SK-N-SH (cell line): Measurements from ENCODE around the gene SLC2A1. TPM values are rescaled to one million over a fixed set of nuclear protein-coding genes. Genes with fewer than 3 reads are reported as not detected.

Experiments
- CTCF ChIA-PET: fragments of 300-600, 350-600 bp; formaldehyde crosslinking; extraction: SDS; loops from one replicate; lab custom pipeline; 2021; lab: Yijun Ruan, JAX
- POLR2A ChIA-PET: fragments of 350-600 bp; sonication (Branson Sonifier 250); formaldehyde crosslinking; extraction: SDS; loops from one replicate; lab custom pipeline; 2020; ENCODE audit warnings: antibody characterized with exemption, inconsistent platforms; lab: Yijun Ruan, JAX
- DNase-seq: peaks from one replicate; pipeline ENCODE4 v3.0.0; 2012
- H2AFZ ChIP-seq: fragments of 200-600 bp; sonication (generic); 2 replicates; pipeline ENCODE4 v1.8.1; 2016; ENCODE audit warnings: antibody characterized with exemption, mild to moderate bottlenecking, low read depth
- H3F3A ChIP-seq: fragments of 200-600 bp; sonication (generic); replicated peaks from 2 replicates; pipeline ENCODE3; 2016; ENCODE audit warnings: antibody characterized with exemption, mild to moderate bottlenecking; ENCODE audit not compliant: insufficient read depth
- H3K27ac ChIP-seq, 2 experiments: fragments of 200-500 bp in 1 of 2; fragments of 200-600 bp in 1 of 2; sonication (Bioruptor generic) in 1 of 2; sonication (generic), shearing (Covaris generic) in 1 of 2; 2 replicates each; pipeline versions ENCODE4 v1.5.1 to v1.6.1; 2014 to 2016; ENCODE audit warnings: low read depth in 2 of 2, inconsistent platforms in 1 of 2, low read length in 1 of 2, mild to moderate bottlenecking in 1 of 2, mixed read lengths in 1 of 2
- H3K27me3 ChIP-seq: fragments of 200-600 bp; sonication (generic), shearing (Covaris generic); 2 replicates; pipeline ENCODE4 v1.6.1; 2016; ENCODE audit warnings: mixed run types; ENCODE audit not compliant: insufficient read depth
- H3K36me3 ChIP-seq, 2 experiments: fragments of 200-500 bp in 1 of 2; fragments of 200-600 bp in 1 of 2; sonication (Bioruptor generic) in 1 of 2; sonication (generic) in 1 of 2; replicated peaks in 1 of 2; 2 replicates each; pipeline versions ENCODE3 to v1.5.1; 2014 to 2016; ENCODE audit warnings: low read length in 1 of 2, mild to moderate bottlenecking in 1 of 2; ENCODE audit not compliant: insufficient read depth in 2 of 2, control insufficient read depth in 1 of 2
- H3K4me1 ChIP-seq, 2 experiments: fragments of 200-500 bp in 1 of 2; fragments of 200-600 bp in 1 of 2; sonication (Bioruptor generic) in 1 of 2; sonication (generic), shearing (Covaris generic) in 1 of 2; 2 replicates each; pipeline versions ENCODE4 v1.5.1 to v1.6.1; 2014 to 2016; ENCODE audit warnings: low read depth in 1 of 2, low read length in 1 of 2, mixed run types in 1 of 2; ENCODE audit not compliant: insufficient read depth in 2 of 2, control insufficient read depth in 1 of 2
- H3K4me2 ChIP-seq: fragments of 200-600 bp; sonication (generic), shearing (Covaris generic); 2 replicates; pipeline ENCODE4 v1.6.1; 2017; ENCODE audit warnings: mixed run types
- H3K4me3 ChIP-seq, 2 experiments: fragments of 200-500 bp in 1 of 2; fragments of 200-600 bp in 1 of 2; sonication (Bioruptor generic) in 1 of 2; sonication (generic), shearing (Covaris generic) in 1 of 2; 2 replicates each; pipeline versions ENCODE4 v1.5.1 to v1.8.1; 2014 to 2016; ENCODE audit warnings: low read depth in 2 of 2, inconsistent platforms in 1 of 2, low read length in 1 of 2, mild to moderate bottlenecking in 1 of 2, mixed read lengths in 1 of 2, moderate library complexity in 1 of 2
- H3K79me2 ChIP-seq: fragments of 200-600 bp; sonication (generic); 2 replicates; pipeline ENCODE4 v1.8.1; 2017; ENCODE audit warnings: mild to moderate bottlenecking; ENCODE audit not compliant: insufficient read depth
- H3K9ac ChIP-seq: fragments of 200-600 bp; sonication (generic); 2 replicates; pipeline ENCODE4 v1.6.1; 2017; ENCODE audit warnings: mixed run types
- H3K9me2 ChIP-seq: fragments of 200-600 bp; sonication (generic); 2 replicates; pipeline ENCODE4 v1.6.1; 2017; ENCODE audit warnings: mixed run types
- H3K9me3 ChIP-seq: fragments of 200-600 bp; sonication (generic); 2 replicates; pipeline ENCODE4 v1.6.1; 2017; ENCODE audit warnings: mixed run types, mild to moderate bottlenecking, moderate library complexity
- H4K20me1 ChIP-seq: fragments of 200-600 bp; sonication (generic); 2 replicates; pipeline ENCODE4 v1.6.1; 2017; ENCODE audit warnings: mild to moderate bottlenecking, mixed run types; ENCODE audit not compliant: insufficient read depth
- ELF1 ChIP-seq: IDR thresholded peaks from 2 replicates; pipeline ENCODE4 v1.4.0; 2012
- EZH2phosphoT487 ChIP-seq: fragments of 200-600 bp; sonication (generic); IDR thresholded peaks from 2 replicates; pipeline ENCODE4 v1.6.1; 2017; ENCODE audit warnings: low read depth, mixed run types, mild to moderate bottlenecking, antibody characterized with exemption, moderate library complexity, borderline replicate concordance
- GABPA ChIP-seq: IDR thresholded peaks from 2 replicates; pipeline ENCODE4 v1.4.0; 2012; ENCODE audit warnings: low read depth, mild to moderate bottlenecking
- IRF3 ChIP-seq: fragments of 150-350 bp; IDR thresholded peaks from 2 replicates; pipeline ENCODE4 v1.6.1; 2016; ENCODE audit warnings: mild to moderate bottlenecking, low read depth, low read length
- JUND ChIP-seq: IDR thresholded peaks from 2 replicates; pipeline ENCODE4 v1.4.0; 2012
- MAX ChIP-seq: IDR thresholded peaks from 2 replicates; pipeline ENCODE4 v1.4.0; 2012; ENCODE audit warnings: low read depth
- MEF2A ChIP-seq: IDR thresholded peaks from 2 replicates; pipeline ENCODE4 v1.4.0; 2012; ENCODE audit warnings: low read depth, borderline replicate concordance
- MXI1 ChIP-seq: IDR thresholded peaks from 2 replicates; pipeline ENCODE4 v1.6.1; 2012; ENCODE audit warnings: mild to moderate bottlenecking, low read depth, low read length, improper control_type of control experiment
- NFIC ChIP-seq: IDR thresholded peaks from 2 replicates; pipeline ENCODE4 v1.4.0; 2012; ENCODE audit warnings: borderline replicate concordance
- NRF1 ChIP-seq: IDR thresholded peaks from 2 replicates; pipeline ENCODE4 v1.6.1; 2012; ENCODE audit warnings: low read depth, mild to moderate bottlenecking, low read length
- POLR2AphosphoS5 ChIP-seq: IDR thresholded peaks from 2 replicates; pipeline ENCODE4 v1.6.1; 2012; ENCODE audit warnings: low read depth, low read length
- REST ChIP-seq: IDR thresholded peaks from 2 replicates; pipeline ENCODE4 v1.6.1; 2012; ENCODE audit warnings: mild to moderate bottlenecking, low read depth, low read length, moderate library complexity
- RFX5 ChIP-seq: IDR thresholded peaks from 2 replicates; pipeline ENCODE4 v1.6.1; 2012; ENCODE audit warnings: mild to moderate bottlenecking, improper control_type of control experiment, low read length
- RXRA ChIP-seq: IDR thresholded peaks from 2 replicates; pipeline ENCODE4 v1.4.0; 2012; ENCODE audit warnings: low read depth, mild to moderate bottlenecking, borderline replicate concordance
- SIN3A ChIP-seq: IDR thresholded peaks from 2 replicates; pipeline ENCODE4 v1.6.1; 2012; ENCODE audit warnings: low read depth, mild to moderate bottlenecking, low read length, moderate library complexity, borderline replicate concordance
- TAF1 ChIP-seq: IDR thresholded peaks from 2 replicates; pipeline ENCODE4 v1.6.1; 2012; ENCODE audit warnings: low read depth, mild to moderate bottlenecking, low read length, moderate library complexity, borderline replicate concordance
- TCF12 ChIP-seq: IDR thresholded peaks from 2 replicates; pipeline ENCODE4 v1.4.0; 2012
- YY1 ChIP-seq: IDR thresholded peaks from 2 replicates; pipeline ENCODE4 v1.4.0; 2012; ENCODE audit warnings: low read depth, mild to moderate bottlenecking
- WGBS: methylation state at CpG from one replicate; pipeline ENCODE4 v1.1.6; 2017; ENCODE audit warnings: low lambda C conversion rate; 5-methylcytosine and 5-hydroxymethylcytosine counted together
- polyA plus RNA-seq, 3 experiments: library from polyadenylated mRNA; depleted of rRNA; stranded (reverse); fragments of >200 nt; gene quantifications; 2 replicates each; pipeline ENCODE4 v1.2.3, GENCODE V29; 2012
- TF ChIP-seq, protein P1 (sequence below): fragments of 150-350 bp; IDR thresholded peaks from 2 replicates; pipeline ENCODE4 v1.6.1; 2017; ENCODE audit warnings: antibody characterized with exemption, low read length, low read depth, borderline replicate concordance
- TF ChIP-seq, protein P2 (sequence below): IDR thresholded peaks from 2 replicates; pipeline ENCODE4; 2012
- TF ChIP-seq, protein P3 (sequence below): fragments of 200-600 bp; sonication (generic); IDR thresholded peaks from 2 replicates; pipeline ENCODE4 v1.6.1; 2017; ENCODE audit warnings: antibody characterized with exemption, mild to moderate bottlenecking, moderate library complexity

The SLC2A1 gene
- polyA plus RNA-seq, 1 of the 3 experiments (the other 2 are of a cell fraction), result 63.8 TPM

DNA sequence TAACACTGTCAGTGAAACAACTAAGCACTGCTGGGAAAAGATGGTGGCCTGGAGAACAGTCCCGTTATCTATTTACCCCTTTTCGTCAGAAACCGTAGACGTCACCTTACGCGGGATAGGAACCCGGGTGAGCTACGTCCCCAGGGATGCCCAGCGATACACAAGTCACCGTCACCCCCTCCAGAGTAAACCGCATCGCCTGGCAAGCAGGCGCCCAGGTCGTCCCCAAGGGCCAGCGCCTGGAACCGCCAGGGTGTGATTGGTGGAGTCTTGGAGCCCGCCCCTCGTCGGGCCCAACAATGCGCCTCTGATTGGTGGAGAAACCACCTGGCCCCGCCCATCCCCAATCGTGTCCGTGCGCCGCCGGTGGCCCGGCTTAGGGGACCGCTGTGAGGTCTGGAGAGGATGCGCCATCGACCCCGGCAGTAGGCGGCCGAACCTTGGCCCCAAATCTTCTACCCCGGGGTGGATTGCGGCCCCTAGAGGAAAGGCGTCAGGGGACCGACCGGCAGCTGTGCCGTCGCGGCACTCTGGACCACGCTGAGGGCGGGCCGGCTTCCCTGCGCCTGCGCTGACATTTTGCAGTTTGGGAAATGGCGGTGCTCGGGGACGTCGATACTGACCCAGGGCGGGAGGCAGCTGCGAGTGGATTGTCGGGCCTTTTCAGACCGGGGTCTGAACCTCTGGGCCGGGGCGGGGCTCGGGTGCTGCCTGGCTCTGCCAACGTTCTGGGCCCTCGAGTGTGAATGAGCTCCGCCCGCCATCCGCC is 34.4 kb downstream of the SLC2A1 start:
- peak overlapping the region; percentile 64 for H3K9ac ChIP-seq
- TF ChIP-seq MAX (peak; percentile 81), YY1 (peak; percentile 82), EZH2phosphoT487 (no peak), NFIC (no peak), IRF3 (peak; percentile 33; the same call in 1 of the 2 replicates), MXI1 (peak; percentile 78), GABPA (0 out of 2 replicates have a peak, but pooled peaks have one; percentile 15), SIN3A (0 out of 2 replicates have a peak, but pooled peaks have one; percentile 56), RXRA (no peak), NRF1 (peak; percentile 69), TCF12 (peak; percentile 20; the same call in 1 of the 2 replicates), MEF2A (no peak), REST (no peak), POLR2AphosphoS5 (peak; percentile 88), RFX5 (peak; percentile 81), ELF1 (no peak), TAF1 (peak; percentile 52), JUND (no peak; the same call in 1 of the 2 replicates)
- TF ChIP-seq, protein P1, sequence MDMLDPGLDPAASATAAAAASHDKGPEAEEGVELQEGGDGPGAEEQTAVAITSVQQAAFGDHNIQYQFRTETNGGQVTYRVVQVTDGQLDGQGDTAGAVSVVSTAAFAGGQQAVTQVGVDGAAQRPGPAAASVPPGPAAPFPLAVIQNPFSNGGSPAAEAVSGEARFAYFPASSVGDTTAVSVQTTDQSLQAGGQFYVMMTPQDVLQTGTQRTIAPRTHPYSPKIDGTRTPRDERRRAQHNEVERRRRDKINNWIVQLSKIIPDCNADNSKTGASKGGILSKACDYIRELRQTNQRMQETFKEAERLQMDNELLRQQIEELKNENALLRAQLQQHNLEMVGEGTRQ, result no peak
- TF ChIP-seq, protein P2, sequence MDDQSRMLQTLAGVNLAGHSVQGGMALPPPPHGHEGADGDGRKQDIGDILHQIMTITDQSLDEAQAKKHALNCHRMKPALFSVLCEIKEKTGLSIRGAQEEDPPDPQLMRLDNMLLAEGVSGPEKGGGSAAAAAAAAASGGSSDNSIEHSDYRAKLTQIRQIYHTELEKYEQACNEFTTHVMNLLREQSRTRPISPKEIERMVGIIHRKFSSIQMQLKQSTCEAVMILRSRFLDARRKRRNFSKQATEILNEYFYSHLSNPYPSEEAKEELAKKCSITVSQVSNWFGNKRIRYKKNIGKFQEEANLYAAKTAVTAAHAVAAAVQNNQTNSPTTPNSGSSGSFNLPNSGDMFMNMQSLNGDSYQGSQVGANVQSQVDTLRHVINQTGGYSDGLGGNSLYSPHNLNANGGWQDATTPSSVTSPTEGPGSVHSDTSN, result peak; percentile 1; the same call in 1 of the 2 replicates
- TF ChIP-seq, protein P3, sequence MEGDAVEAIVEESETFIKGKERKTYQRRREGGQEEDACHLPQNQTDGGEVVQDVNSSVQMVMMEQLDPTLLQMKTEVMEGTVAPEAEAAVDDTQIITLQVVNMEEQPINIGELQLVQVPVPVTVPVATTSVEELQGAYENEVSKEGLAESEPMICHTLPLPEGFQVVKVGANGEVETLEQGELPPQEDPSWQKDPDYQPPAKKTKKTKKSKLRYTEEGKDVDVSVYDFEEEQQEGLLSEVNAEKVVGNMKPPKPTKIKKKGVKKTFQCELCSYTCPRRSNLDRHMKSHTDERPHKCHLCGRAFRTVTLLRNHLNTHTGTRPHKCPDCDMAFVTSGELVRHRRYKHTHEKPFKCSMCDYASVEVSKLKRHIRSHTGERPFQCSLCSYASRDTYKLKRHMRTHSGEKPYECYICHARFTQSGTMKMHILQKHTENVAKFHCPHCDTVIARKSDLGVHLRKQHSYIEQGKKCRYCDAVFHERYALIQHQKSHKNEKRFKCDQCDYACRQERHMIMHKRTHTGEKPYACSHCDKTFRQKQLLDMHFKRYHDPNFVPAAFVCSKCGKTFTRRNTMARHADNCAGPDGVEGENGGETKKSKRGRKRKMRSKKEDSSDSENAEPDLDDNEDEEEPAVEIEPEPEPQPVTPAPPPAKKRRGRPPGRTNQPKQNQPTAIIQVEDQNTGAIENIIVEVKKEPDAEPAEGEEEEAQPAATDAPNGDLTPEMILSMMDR, result peak; percentile 29; the same call in 1 of the 2 replicates
- H3K36me3 ChIP-seq, result peaks cover 11 to 37% of the 10 kb centered on the region in 2 experiments
- no peaks in the 10 kb centered on the region for H3K79me2 ChIP-seq
- H3K9me3 ChIP-seq, result no peaks in the 10 kb centered on the region
- DNase-seq, result peak; percentile 96
- H3K4me2 ChIP-seq, result peak overlapping the region; percentile 80
- H2AFZ ChIP-seq, result peak overlapping the region; percentile 85
- peak overlapping the region; percentile 64 to 82 for H3K27ac ChIP-seq
- no peaks in the 10 kb centered on the region for H3K9me2 ChIP-seq
- H3F3A ChIP-seq, result peaks cover 27% of the 10 kb centered on the region
- CTCF ChIA-PET, result interaction anchor here (1.0 to 19.0 kb wide), 11 partner anchors 11 to 157 kb away, joined by 3 to 607 read pairs (median 5); partner anchors contain the start of genes C1orf50 and P3H1
- POLR2A ChIA-PET, result interaction anchor here (1.1 to 2.6 kb wide), 6 partner anchors 23 to 158 kb away, joined by 3 to 22 read pairs (median 5); partner anchors contain the start of genes C1orf50, P3H1 and ZNF691
- WGBS, result 0% methylated on average over 14 of the region's 62 CpGs
- peaks cover 0 to 11% of the 10 kb centered on the region in 2 experiments; a peak in 3 of 4 replicates for H3K4me1 ChIP-seq
- no peaks in the 10 kb centered on the region for H3K27me3 ChIP-seq
- H4K20me1 ChIP-seq, result no peaks in the 10 kb centered on the region
- H3K4me3 ChIP-seq, result peak overlapping the region; percentile 66 to 73
